Hippocampal formation (tissue), 2 donors: ENCODE data around the gene CACNA2D3.

Source experiments
- DNase-seq, 2 donors: peaks; one replicate each; lab custom pipeline; 2025; lab: John Stamatoyannopoulos, UW

CACNA2D3 gene

GRCh38 chr3:54374214-54374852 lies 252.0 kb downstream of the CACNA2D3 start:
- DNase-seq: peak in 1 of 2 donors; percentile 11

GRCh38 chr3:54376142-54376807 lies 253.9 kb downstream of the CACNA2D3 start:
- DNase-seq: no peak

- DNase-seq: peak in 1 of 2 donors; percentile 25
Measured at GRCh38 chr3:54376939-54377578, 254.7 kb downstream of the CACNA2D3 start.

- no peak for DNase-seq
Measured at GRCh38 chr3:54378184-54378583, 255.8 kb downstream of the CACNA2D3 start.

GRCh38 chr3:54384279-54384678 lies 261.9 kb downstream of the CACNA2D3 start:
- no peak for DNase-seq

- no peak for DNase-seq
Measured at GRCh38 chr3:54390582-54390981, 268.2 kb downstream of the CACNA2D3 start.

GRCh38 chr3:54393150-54393549 lies 270.8 kb downstream of the CACNA2D3 start:
- DNase-seq: no peak

GRCh38 chr3:54408328-54408727 lies 286.0 kb downstream of the CACNA2D3 start:
- DNase-seq: no peak

- DNase-seq: no peak
Measured at GRCh38 chr3:54421943-54422342, 299.6 kb downstream of the CACNA2D3 start.

GRCh38 chr3:54424292-54424691 lies 301.9 kb downstream of the CACNA2D3 start:
- no peak for DNase-seq

- DNase-seq: no peak
Measured at GRCh38 chr3:54426381-54426780, 304.0 kb downstream of the CACNA2D3 start.

GRCh38 chr3:54427501-54427900 lies 305.1 kb downstream of the CACNA2D3 start:
- no peak for DNase-seq

- DNase-seq: peak; percentile 4 to 64
Measured at GRCh38 chr3:54427941-54428871, 305.9 kb downstream of the CACNA2D3 start.

- no peak for DNase-seq
Measured at GRCh38 chr3:54432975-54433374, 310.6 kb downstream of the CACNA2D3 start.

- no peak for DNase-seq
Measured at GRCh38 chr3:54433846-54434245, 311.5 kb downstream of the CACNA2D3 start.

- DNase-seq: no peak
Measured at GRCh38 chr3:54434756-54435155, 312.4 kb downstream of the CACNA2D3 start.

- no peak for DNase-seq
Measured at GRCh38 chr3:54437271-54437670, 314.9 kb downstream of the CACNA2D3 start.

GRCh38 chr3:54443561-54444161 lies 321.3 kb downstream of the CACNA2D3 start:
- no peak for DNase-seq

- DNase-seq: no peak
Measured at GRCh38 chr3:54445630-54446029, 323.3 kb downstream of the CACNA2D3 start.

GRCh38 chr3:54447427-54447826 lies 325.1 kb downstream of the CACNA2D3 start:
- DNase-seq: no peak

- no peak for DNase-seq
Measured at GRCh38 chr3:54454806-54455205, 332.5 kb downstream of the CACNA2D3 start.

- DNase-seq: no peak
Measured at GRCh38 chr3:54458357-54458756, 336.0 kb downstream of the CACNA2D3 start.
